ENCODE results near the gene MYRFL. TPM values are rescaled to one million over a fixed set of nuclear protein-coding genes. Genes with fewer than 3 reads are reported as not detected.

MYRFL gene
- total RNA-seq, 4 donors from 2014 or later: 0.48 to 0.68 TPM; not detected in 2

DNA sequence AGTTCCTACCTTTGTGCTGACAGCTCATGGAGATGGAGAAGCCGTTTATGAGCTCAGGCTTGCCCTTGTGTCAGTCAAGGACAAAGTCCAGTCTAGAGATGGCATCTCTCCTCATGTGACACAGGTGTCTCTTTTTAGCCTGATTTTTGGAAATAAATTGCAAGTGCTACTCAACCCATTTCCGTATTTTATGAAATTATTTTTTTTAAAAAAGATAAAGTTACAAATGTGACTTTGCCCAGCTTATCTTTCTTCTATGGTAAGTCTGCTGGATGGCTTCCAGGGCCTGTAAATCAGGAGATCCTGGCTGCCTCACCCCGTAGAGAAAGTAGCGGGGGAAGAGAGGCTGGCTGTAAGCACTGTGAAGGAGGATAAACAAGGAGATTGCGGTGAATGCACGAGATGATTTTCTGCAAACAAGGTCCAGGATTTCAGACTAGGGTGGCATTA is 169.7 kb downstream of the MYRFL start:
- Histone ChIP-seq H3K36me3 (no peaks in the 10 kb centered on the region), H3K4me3 (no peak overlapping the region), H3K27me3 (no peaks in the 10 kb centered on the region), H3K4me1 (peaks cover 0 to 22% (median 7%) of the 10 kb centered on the region in 4 donors), H3K9me3 (no peaks in the 10 kb centered on the region), H3K27ac (peak overlapping the region in 2 of 4 donors; percentile 21 to 30)
- in situ Hi-C loops (cut with MboI; ENCODE audit: low pct_ligation_motif_present in 1 of 4, low pct_unique_long_range_greater_than_20kb in 1 of 4, low sequenced_read_pairs in 3 of 4) (no loop called here), intact Hi-C loops (cut with DNase I; ENCODE audit: low total_unique reads) (no loop called here)
- DNase-seq: peak; percentile 71
- WGBS, 2 donors (ENCODE audit: low coverage in 1 of 2): 36 to 37% methylated on average over 6 of the region's 6 CpGs
- peak in 1 of 3 donors; percentile 20 for TF ChIP-seq POLR2AphosphoS5 (IDR thresholded peaks at IDR 0.05)
- TF ChIP-seq POLR2A (IDR thresholded peaks at IDR 0.05): no peak

DNA sequence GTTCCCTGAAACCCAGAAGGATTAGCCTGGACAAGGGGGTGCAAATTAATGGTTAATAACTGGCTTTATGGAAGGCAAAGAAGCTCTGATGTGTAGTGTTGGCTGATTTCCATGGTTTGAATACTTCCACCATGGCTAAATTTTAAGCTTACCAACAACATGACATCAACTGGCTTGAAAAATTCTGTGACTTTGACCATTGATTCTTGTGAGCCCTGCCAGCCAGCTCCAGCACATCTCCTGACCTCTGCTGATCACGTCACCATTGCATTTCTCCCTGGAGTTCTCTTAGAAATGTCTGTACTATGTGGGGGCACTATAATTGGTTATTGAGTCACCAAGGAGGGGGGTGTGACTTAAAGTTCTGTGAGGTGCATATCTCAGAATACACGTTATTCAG is 171.2 kb downstream of the MYRFL start:
- intact Hi-C loops (cut with DNase I; ENCODE audit: low total_unique reads): no loop called here
- H3K9me3 ChIP-seq: no peaks in the 10 kb centered on the region
- in situ Hi-C loops (cut with MboI; ENCODE audit: low pct_ligation_motif_present in 1 of 4, low pct_unique_long_range_greater_than_20kb in 1 of 4, low sequenced_read_pairs in 3 of 4): no loop called here
- no peak overlapping the region for H3K27ac ChIP-seq
- no peaks in the 10 kb centered on the region for H3K27me3 ChIP-seq
- no peak for TF ChIP-seq EP300 (IDR thresholded peaks at IDR 0.05; ENCODE audit: low read depth)
- no peak for TF ChIP-seq POLR2AphosphoS5 (IDR thresholded peaks at IDR 0.05)
- TF ChIP-seq, protein P1, sequence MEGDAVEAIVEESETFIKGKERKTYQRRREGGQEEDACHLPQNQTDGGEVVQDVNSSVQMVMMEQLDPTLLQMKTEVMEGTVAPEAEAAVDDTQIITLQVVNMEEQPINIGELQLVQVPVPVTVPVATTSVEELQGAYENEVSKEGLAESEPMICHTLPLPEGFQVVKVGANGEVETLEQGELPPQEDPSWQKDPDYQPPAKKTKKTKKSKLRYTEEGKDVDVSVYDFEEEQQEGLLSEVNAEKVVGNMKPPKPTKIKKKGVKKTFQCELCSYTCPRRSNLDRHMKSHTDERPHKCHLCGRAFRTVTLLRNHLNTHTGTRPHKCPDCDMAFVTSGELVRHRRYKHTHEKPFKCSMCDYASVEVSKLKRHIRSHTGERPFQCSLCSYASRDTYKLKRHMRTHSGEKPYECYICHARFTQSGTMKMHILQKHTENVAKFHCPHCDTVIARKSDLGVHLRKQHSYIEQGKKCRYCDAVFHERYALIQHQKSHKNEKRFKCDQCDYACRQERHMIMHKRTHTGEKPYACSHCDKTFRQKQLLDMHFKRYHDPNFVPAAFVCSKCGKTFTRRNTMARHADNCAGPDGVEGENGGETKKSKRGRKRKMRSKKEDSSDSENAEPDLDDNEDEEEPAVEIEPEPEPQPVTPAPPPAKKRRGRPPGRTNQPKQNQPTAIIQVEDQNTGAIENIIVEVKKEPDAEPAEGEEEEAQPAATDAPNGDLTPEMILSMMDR (IDR thresholded peaks at IDR 0.05): no peak
- no peak for TF ChIP-seq POLR2A (IDR thresholded peaks at IDR 0.05)
- WGBS, 2 donors (ENCODE audit: low coverage in 1 of 2): 80 to 88% methylated on average over 2 of the region's 2 CpGs
- peaks cover 0 to 25% (median 7%) of the 10 kb centered on the region in 4 donors for H3K4me1 ChIP-seq
- no peak for DNase-seq
- no peak overlapping the region for H3K4me3 ChIP-seq
- H3K36me3 ChIP-seq: no peaks in the 10 kb centered on the region

DNA sequence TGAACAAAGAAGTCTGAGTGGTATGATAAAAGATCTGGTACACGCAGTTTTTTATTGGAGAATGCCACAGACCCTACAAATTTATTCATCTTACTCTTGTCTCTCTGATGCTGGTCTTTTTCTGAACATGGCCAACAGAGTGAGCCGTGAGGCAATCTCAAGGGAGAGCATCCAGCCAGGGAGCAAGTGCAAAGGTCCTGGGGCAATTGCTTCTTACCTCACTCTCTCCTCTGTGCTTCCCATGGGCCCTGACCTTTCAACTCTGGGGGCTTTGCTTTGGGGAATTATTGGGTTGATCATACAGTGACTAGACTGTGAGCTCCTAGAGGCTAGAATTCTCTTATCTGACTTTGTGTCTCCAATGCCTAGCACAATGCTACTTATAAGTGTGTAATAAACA is 171.7 kb downstream of the MYRFL start:
- Histone ChIP-seq H3K36me3 (no peaks in the 10 kb centered on the region), H3K4me3 (no peak overlapping the region), H3K27ac (no peak overlapping the region), H3K9me3 (no peaks in the 10 kb centered on the region), H3K4me1 (peaks cover 0 to 25% (median 7%) of the 10 kb centered on the region in 4 donors), H3K27me3 (no peaks in the 10 kb centered on the region)
- in situ Hi-C loops (cut with MboI; ENCODE audit: low pct_ligation_motif_present in 1 of 4, low pct_unique_long_range_greater_than_20kb in 1 of 4, low sequenced_read_pairs in 3 of 4): no loop called here
- WGBS, 2 donors (ENCODE audit: low coverage in 1 of 2): 57 to 92% methylated on average over 1 to 2 of the region's 2 CpGs
- DNase-seq: no peak
- no peak for TF ChIP-seq EP300 (IDR thresholded peaks at IDR 0.05; ENCODE audit: low read depth)
- no peak for TF ChIP-seq POLR2A (IDR thresholded peaks at IDR 0.05)
- TF ChIP-seq, protein P1 (IDR thresholded peaks at IDR 0.05): no peak
- no peak for TF ChIP-seq POLR2AphosphoS5 (IDR thresholded peaks at IDR 0.05)
- intact Hi-C loops (cut with DNase I; ENCODE audit: low total_unique reads): no loop called here

DNA sequence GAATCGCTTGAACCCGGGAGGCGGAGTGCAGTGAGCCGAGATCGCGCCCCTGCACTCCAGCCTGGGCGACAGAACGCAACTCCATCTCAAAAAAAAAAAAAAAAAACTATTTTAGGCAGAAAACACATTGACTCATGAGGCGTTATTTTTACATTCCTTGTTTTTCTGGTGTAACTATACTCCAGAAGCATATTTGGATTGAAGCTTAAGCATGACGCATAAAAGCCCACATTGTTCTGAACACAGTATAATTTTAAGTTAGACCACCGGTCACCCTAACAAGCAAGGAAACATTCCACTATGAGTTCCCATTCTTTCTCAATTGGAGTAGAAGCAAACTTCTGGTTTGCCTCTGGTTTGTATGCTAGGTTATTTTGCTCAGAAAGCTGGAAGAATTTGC is 173.0 kb downstream of the MYRFL start:
- TF ChIP-seq EP300 (IDR thresholded peaks at IDR 0.05; ENCODE audit: low read depth): no peak
- no peak for TF ChIP-seq POLR2AphosphoS5 (IDR thresholded peaks at IDR 0.05)
- TF ChIP-seq, protein P1 (IDR thresholded peaks at IDR 0.05): no peak
- TF ChIP-seq POLR2A (IDR thresholded peaks at IDR 0.05): no peak
- in situ Hi-C loops (cut with MboI; ENCODE audit: low pct_ligation_motif_present in 1 of 4, low pct_unique_long_range_greater_than_20kb in 1 of 4, low sequenced_read_pairs in 3 of 4): no loop called here
- Histone ChIP-seq H3K27ac (no peak overlapping the region), H3K9me3 (no peaks in the 10 kb centered on the region), H3K4me3 (no peak overlapping the region), H3K4me1 (peaks cover 0 to 35% (median 9%) of the 10 kb centered on the region in 4 donors), H3K27me3 (no peaks in the 10 kb centered on the region), H3K36me3 (no peaks in the 10 kb centered on the region)
- intact Hi-C loops (cut with DNase I; ENCODE audit: low total_unique reads): no loop called here
- WGBS, 2 donors (ENCODE audit: low coverage in 1 of 2): 96 to 99% methylated on average over 11 of the region's 11 CpGs
- no peak for DNase-seq

- Histone ChIP-seq H3K4me3 (no peak overlapping the region), H3K9me3 (no peaks in the 10 kb centered on the region), H3K27ac (peak overlapping the region in 3 of 4 donors; percentile 0 to 18 (median 9)), H3K4me1 (peaks cover 0 to 38% (median 9%) of the 10 kb centered on the region in 4 donors), H3K27me3 (no peaks in the 10 kb centered on the region), H3K36me3 (no peaks in the 10 kb centered on the region)
- 55 to 58% methylated on average over 2 of the region's 2 CpGs for WGBS, 2 donors (ENCODE audit: low coverage in 1 of 2)
- in situ Hi-C loops (cut with MboI; ENCODE audit: low pct_ligation_motif_present in 1 of 4, low pct_unique_long_range_greater_than_20kb in 1 of 4, low sequenced_read_pairs in 3 of 4) (no loop called here), intact Hi-C loops (cut with DNase I; ENCODE audit: low total_unique reads) (no loop called here)
- DNase-seq: no peak
- TF ChIP-seq POLR2AphosphoS5 (IDR thresholded peaks at IDR 0.05) (peak in 1 of 3 donors; percentile 19), POLR2A (IDR thresholded peaks at IDR 0.05) (no peak)
Observed at GRCh38 chr12:69998922-69999321, 173.9 kb downstream of the MYRFL start.
